HG02885 (cell line): ENCODE data around the gene RTBDN.

ENCODE experiments used
- ATAC-seq: cut with Tn5 transposase; IDR thresholded peaks from one replicate; pipeline ENCODE4 v1.9.1; 2021; ENCODE audit warnings: mild to moderate bottlenecking; ENCODE audit not compliant: unreplicated experiment, poor library complexity

Gene RTBDN

GRCh38 chr19:12834566-12834943, at the start of gene RTBDN:
TSS of gene RTBDN (minus strand) at chr19:12834579. CDS start at chr19:12829979, 4,600 bp downstream.
- no peak for ATAC-seq

GRCh38 chr19:12882589-12882988, 48.2 kb upstream of the RTBDN start:
- no peak for ATAC-seq

- ATAC-seq: peak; percentile 78
Observed at GRCh38 chr19:12881172-12881808, 46.9 kb upstream of the RTBDN start, which contains the start of gene DNASE2. TSS of gene DNASE2 (minus strand) at chr19:12881449. CDS start at chr19:12881375, 74 bp downstream.

- ATAC-seq: peak; percentile 7
Observed at GRCh38 chr19:12880551-12881171, 46.3 kb upstream of the RTBDN start.

- ATAC-seq: no peak
Observed at GRCh38 chr19:12875086-12875485, 40.7 kb upstream of the RTBDN start.

- ATAC-seq: no peak
Observed at GRCh38 chr19:12873891-12874745, 39.7 kb upstream of the RTBDN start.

GRCh38 chr19:12872941-12873890, 38.8 kb upstream of the RTBDN start:
- ATAC-seq: no peak

- no peak for ATAC-seq
Observed at GRCh38 chr19:12872255-12872654, 37.9 kb upstream of the RTBDN start.

GRCh38 chr19:12871681-12872080, 37.3 kb upstream of the RTBDN start:
- no peak for ATAC-seq

- no peak for ATAC-seq
Observed at GRCh38 chr19:12868540-12869112, 34.2 kb upstream of the RTBDN start.

- ATAC-seq: no peak
Observed at GRCh38 chr19:12867120-12868099, 33.0 kb upstream of the RTBDN start.

- ATAC-seq: no peak
Observed at GRCh38 chr19:12866416-12867119, 32.2 kb upstream of the RTBDN start.

- no peak for ATAC-seq
Observed at GRCh38 chr19:12865746-12866415, 31.5 kb upstream of the RTBDN start.

- no peak for ATAC-seq
Observed at GRCh38 chr19:12864721-12865715, 30.6 kb upstream of the RTBDN start.

- no peak for ATAC-seq
Observed at GRCh38 chr19:12864143-12864542, 29.8 kb upstream of the RTBDN start.

- ATAC-seq: no peak
Observed at GRCh38 chr19:12859546-12859945, 25.2 kb upstream of the RTBDN start.
